Pancreas (tissue), 10 donors: ENCODE data around the gene KCNQ1OT1. TPM values are rescaled to one million over a fixed set of nuclear protein-coding genes. Genes with fewer than 3 reads are reported as not detected.

ENCODE experiments used
- ATAC-seq, 4 donors: fragments of 200-7000 bp; cut with Tn5 transposase; one replicate each; pipeline versions ENCODE4 v1.8.0 to v1.9.1; 2020; ENCODE audit warnings: mild to moderate bottlenecking in 4 of 4, moderate library complexity in 4 of 4
- DNase-seq, 6 donors: peaks; one replicate each; pipeline ENCODE4 v3.0.0-alpha.2; 2020
- FAIRE-seq: peaks from 2 replicates; lab custom pipeline; 2012; peaks lifted over from hg19 to GRCh38; lab: Jason Lieb, UNC
- H3K27ac ChIP-seq, 4 donors: fragments of 200-600 bp; sonication (generic); 1 replicate in 3 of 4; 2 replicates in 1 of 4; pipeline versions ENCODE4 v1.5.0 to v1.8.0; 2020
- H3K27me3 ChIP-seq, 4 donors: fragments of 200-600 bp; one replicate each; pipeline ENCODE4 v1.8.0; 2021
- H3K36me3 ChIP-seq, 3 donors: fragments of 200-600 bp; sonication (generic) in 1 of 3; one replicate each; pipeline versions ENCODE4 v1.5.0 to v1.8.0; 2020 to 2021
- H3K4me1 ChIP-seq, 3 donors: fragments of 200-600 bp; one replicate each; pipeline ENCODE4 v1.8.0; 2021
- H3K4me3 ChIP-seq, 4 donors: fragments of 200-600 bp; sonication (generic) in 2 of 4; one replicate each; pipeline versions ENCODE4 v1.5.0 to v1.8.0; 2020 to 2021
- H3K9me3 ChIP-seq, 4 donors: fragments of 200-600 bp; one replicate each; pipeline ENCODE4 v1.8.0; 2021
- WGBS, 2 donors: extraction: QIAGEN DNeasy Blood & Tissue Kit; methylation state at CpG; one replicate each; pipeline ENCODE4 v1.1.7; 2013; 5-methylcytosine and 5-hydroxymethylcytosine counted together
- intact Hi-C, 3 donors: fragments of 100-400 bp; cut with DNase I; formaldehyde crosslinking; loops; one replicate each; pipeline versions ENCODE4 v1.11.1 to v1.14.2; 2022
- polyA plus RNA-seq, 2 donors: library from polyadenylated mRNA; stranded (reverse); fragments of 200-250 nt; gene quantifications; one replicate each; pipeline ENCODE4 v1.2.3, GENCODE V29; 2013
- total RNA-seq, 6 donors: library from RNA; stranded (reverse); fragmentation: NEBNext Ultra II Directional in 4 of 6; extraction: Animal tissue kit (Norgen Biotek cat#: 25700) in 4 of 6; gene quantifications; one replicate each; pipeline versions ENCODE4 v1.2.1 to v1.2.4, GENCODE V29; 2021 to 2023
- TF ChIP-seq, protein P1 (sequence below), 4 donors: fragments of 200-600 bp; sonication (generic) in 3 of 4; IDR thresholded peaks; one replicate each; pipeline versions ENCODE4 v1.5.0 to v1.8.0; 2021; ENCODE audit warnings: antibody characterized with exemption in 4 of 4
- donor health status: healthy with polysubstance abuse.
- donor health status: DM: no; HTN: no; CAD: no; lungs with moderate emphysema.
- donor health status: DM: no; HTN: no; CAD: no.
- donor health status: control.
- donor health status: control.
- donor health status: Bipolar disorder and iron deficiency.
- donor health status: DM: yes; HTN: yes; CAD: no.
- donor health status: DM: no; HTN: no; CAD: no.
- donor health status: DM: no; HTN: no; CAD: no.
- donor health status: DM: yes; HTN: yes; CAD: no.

Gene KCNQ1OT1
- total RNA-seq, result 1 to 10 TPM in 4 of 6 donors, under 1 TPM in 2; 0.79 to 1.9 (median 1.5) TPM
- polyA plus RNA-seq, result 1 to 10 TPM in 1 of 2 donors, under 1 TPM in 1; 0.31 to 1.4 TPM

DNA sequence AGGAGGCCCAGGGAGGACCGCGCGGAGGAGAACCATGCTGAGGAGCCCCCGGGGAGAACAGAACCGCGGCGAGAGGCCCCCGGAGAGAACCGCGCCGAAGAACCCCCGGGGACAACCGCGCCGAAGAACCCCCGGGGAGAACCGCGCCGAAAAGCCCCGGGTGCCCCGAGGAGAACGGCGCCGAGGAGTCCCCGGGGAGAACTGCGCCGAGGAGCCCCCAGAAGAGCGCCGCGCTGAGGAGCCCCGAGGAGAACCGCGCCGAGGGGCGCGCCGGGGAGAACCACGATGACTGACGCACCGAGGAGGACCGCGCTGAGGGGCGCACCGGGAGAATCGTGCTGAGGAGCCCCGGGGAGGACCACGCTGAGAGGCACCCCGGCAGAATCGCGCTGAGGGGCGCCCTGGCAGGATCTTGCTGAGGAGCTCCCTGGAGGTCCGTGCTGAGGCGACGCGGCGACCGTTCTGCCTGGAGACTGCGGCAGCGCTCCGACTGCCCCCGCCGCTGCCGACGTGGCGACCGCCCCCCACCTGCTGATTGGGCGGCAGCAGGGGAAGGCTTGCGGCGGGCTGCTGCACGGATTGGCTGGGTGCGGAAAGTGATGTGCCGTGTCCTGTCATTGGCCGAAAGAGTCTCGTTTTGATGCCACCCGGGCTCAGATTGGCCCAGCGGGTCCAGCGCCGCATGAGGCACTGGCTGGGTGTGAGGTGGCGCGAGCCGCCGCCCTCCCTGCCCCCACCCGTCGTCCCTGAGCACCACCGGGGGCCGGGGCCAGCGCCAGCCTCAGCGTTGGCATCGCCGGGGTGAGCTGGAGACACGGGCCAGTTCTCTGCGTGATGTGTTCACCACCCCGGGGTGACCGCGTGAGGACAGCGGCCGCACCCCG, at the start of gene KCNQ1OT1:
TSS of gene KCNQ1OT1 (minus strand) at position 464 of the 884 bp plus-strand sequence.
- FAIRE-seq, result no peak
- WGBS, 2 donors, result 52 to 54% methylated on average over 91 to 98 of the region's 98 CpGs

DNA sequence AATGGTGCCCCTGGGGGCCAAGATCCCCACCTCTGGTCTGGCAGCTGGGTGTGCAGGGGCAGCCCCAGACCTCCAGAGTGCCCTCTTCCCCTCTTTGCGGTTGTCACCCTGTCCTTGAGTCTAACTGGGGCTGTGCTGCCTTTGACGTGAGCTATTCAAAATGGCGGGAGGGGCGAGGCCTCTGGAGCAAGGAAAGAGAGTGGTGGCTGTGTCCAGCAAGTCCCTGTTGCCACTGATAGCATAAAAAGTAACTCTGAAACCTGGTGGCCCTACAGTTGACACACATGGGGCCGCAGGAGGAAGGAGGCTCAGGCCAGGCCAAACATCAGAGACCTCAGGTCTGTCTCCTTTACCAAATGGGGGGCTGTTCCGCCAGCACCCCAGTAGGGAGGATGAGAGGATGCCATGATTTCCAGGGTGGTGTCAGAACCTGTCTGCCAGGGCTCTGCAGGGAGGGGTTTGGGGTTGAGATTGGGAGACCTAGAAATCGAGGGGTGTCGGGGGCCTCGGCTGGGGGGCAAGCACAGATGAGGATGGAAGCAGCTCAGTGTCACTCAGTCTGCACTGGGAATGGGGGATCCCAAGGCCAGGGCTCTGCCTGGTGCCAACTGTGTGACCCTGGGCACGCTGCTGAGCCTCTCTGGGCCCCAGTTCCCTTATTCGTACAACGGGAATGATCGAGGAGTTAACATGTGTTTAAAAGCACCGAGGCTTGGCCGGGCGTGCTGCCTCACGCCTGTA, 49.2 kb upstream of the KCNQ1OT1 start:
- FAIRE-seq (no peak), DNase-seq (peak in 3 of 6 donors; percentile 14 to 42 (median 35)), ATAC-seq (no peak)
- H3K36me3 ChIP-seq, result no peaks in the 10 kb centered on the region
- no peaks in the 10 kb centered on the region for H3K9me3 ChIP-seq
- H3K4me1 ChIP-seq, result no peaks in the 10 kb centered on the region
- no peak overlapping the region for H3K27ac ChIP-seq
- WGBS, 2 donors, result 96 to 97% methylated on average over 17 of the region's 17 CpGs
- H3K27me3 ChIP-seq, result no peaks in the 10 kb centered on the region
- intact Hi-C loops, result no loop called here
- TF ChIP-seq, protein P1, sequence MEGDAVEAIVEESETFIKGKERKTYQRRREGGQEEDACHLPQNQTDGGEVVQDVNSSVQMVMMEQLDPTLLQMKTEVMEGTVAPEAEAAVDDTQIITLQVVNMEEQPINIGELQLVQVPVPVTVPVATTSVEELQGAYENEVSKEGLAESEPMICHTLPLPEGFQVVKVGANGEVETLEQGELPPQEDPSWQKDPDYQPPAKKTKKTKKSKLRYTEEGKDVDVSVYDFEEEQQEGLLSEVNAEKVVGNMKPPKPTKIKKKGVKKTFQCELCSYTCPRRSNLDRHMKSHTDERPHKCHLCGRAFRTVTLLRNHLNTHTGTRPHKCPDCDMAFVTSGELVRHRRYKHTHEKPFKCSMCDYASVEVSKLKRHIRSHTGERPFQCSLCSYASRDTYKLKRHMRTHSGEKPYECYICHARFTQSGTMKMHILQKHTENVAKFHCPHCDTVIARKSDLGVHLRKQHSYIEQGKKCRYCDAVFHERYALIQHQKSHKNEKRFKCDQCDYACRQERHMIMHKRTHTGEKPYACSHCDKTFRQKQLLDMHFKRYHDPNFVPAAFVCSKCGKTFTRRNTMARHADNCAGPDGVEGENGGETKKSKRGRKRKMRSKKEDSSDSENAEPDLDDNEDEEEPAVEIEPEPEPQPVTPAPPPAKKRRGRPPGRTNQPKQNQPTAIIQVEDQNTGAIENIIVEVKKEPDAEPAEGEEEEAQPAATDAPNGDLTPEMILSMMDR (IDR thresholded peaks at IDR 0.05), result no peak
- no peak overlapping the region for H3K4me3 ChIP-seq

More for the DNA sequence above, at the start of gene KCNQ1OT1:
- H3K9me3 ChIP-seq, result no peaks in the 10 kb centered on the region
- TF ChIP-seq, protein P1 (IDR thresholded peaks at IDR 0.05), result no peak
- DNase-seq (peak; percentile 88 to 95 (median 92)), ATAC-seq (peak; percentile 89 to 93 (median 92))
- no peaks in the 10 kb centered on the region for H3K27me3 ChIP-seq
- H3K4me1 ChIP-seq, result peaks cover 0 to 4% (median 0%) of the 10 kb centered on the region in 3 donors
- no peaks in the 10 kb centered on the region for H3K36me3 ChIP-seq
- H3K4me3 ChIP-seq, result peak within 1 kb of the TSS; percentile 33 to 52 (median 43)
- intact Hi-C loops, result loop anchor here in 2 of 3 donors (10.0 kb wide), 1 partner anchor 185 kb away; the partner anchor contains the start of gene CDKN1C (in 2 of the 2)
- H3K27ac ChIP-seq, result peak within 1 kb of the TSS; percentile 76 to 89 (median 82)

DNA sequence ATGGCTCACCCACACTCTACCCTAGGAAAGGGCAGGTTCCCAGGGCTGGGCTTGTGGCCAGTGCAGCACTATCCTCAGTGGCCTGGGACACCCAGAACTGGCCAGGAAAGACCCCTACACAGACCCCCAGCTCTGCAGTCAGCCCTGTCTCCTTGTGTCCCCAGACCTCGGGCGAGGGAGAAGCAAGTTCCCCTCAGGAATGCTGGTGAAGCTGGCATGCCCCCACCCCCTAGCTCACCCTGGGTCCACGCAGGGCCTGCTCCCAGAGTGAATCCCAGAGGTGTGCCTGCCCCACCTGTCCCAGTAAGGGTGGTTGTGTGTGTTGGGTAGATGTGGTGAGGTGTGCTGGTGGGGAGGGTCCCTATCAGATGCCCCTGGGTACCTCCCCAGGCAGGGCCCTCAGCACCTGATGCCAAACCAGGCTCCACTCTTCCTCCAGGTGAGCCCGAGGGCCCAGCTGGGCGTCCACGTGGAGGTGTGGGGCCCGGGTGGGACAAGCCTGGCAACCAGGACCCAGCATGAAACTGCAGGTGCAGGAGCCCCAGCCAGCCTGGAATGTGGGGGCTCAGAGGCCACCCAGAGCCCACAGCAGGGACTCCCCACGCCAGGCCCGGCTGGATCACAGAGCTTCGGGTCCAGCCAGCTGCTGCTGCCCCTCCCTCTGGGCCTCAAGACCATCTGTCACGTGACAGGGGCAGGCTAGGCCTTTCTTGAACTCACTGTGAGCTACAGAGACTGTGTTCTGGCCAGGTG, 48.4 kb upstream of the KCNQ1OT1 start:
- 84 to 85% methylated on average over 9 to 11 of the region's 11 CpGs for WGBS, 2 donors
- Histone ChIP-seq H3K4me1 (no peaks in the 10 kb centered on the region), H3K4me3 (no peak overlapping the region), H3K27ac (no peak overlapping the region), H3K27me3 (no peaks in the 10 kb centered on the region), H3K36me3 (no peaks in the 10 kb centered on the region), H3K9me3 (no peaks in the 10 kb centered on the region)
- intact Hi-C loops, result no loop called here
- no peak for ATAC-seq
- FAIRE-seq, result no peak
- TF ChIP-seq, protein P1 (IDR thresholded peaks at IDR 0.05), result no peak
- peak in 3 of 6 donors; percentile 17 to 54 (median 43) for DNase-seq

DNA sequence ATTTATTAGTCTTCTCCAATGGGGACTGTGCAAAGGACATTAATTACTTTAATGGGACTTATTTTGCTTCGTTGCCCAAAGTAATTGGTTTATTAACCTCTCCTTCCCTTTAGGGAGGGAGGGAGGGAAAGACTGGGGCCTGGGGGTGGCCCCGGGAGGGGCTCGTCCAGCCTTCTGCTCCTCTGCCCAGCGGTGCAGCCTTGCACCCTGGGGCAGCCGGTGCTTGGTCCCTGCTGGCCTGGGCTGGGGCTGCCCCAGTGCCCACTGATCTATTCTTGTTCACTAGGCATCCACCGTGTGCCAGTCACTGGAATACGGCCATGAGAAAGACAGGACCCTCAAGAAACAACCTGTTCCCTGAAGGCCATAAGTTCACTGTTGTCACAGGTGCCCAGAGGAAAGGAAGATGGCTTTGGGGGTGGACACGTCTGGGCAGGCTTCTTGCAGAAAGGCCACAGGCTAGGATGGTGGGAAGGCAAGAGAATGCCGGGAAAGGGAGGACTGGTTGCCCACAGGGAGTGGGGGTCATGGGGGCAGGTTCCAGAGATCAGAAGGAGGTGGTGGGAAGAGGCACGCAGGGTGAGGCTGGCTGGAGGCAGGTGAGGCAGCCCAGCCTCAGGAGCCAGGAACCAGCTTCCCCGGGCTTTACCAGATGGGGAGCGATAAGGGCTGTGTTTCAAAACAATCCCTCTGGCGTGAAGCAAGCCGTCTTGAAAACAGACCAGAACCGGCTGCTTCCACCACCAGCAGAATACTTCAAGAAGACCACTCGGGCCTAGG, 47.6 kb upstream of the KCNQ1OT1 start:
- Histone ChIP-seq H3K27me3 (no peaks in the 10 kb centered on the region), H3K4me3 (no peak overlapping the region), H3K9me3 (no peaks in the 10 kb centered on the region), H3K27ac (no peak overlapping the region), H3K4me1 (no peaks in the 10 kb centered on the region), H3K36me3 (no peaks in the 10 kb centered on the region)
- WGBS, 2 donors, result 91 to 92% methylated on average over 16 of the region's 16 CpGs
- ATAC-seq, result no peak
- TF ChIP-seq, protein P1 (IDR thresholded peaks at IDR 0.05), result no peak
- DNase-seq, result peak in 3 of 6 donors; percentile 6 to 36 (median 33)
- intact Hi-C loops, result no loop called here
- no peak for FAIRE-seq
